ENCODE measurements around the gene SRSF8.

The SRSF8 gene

DNA sequence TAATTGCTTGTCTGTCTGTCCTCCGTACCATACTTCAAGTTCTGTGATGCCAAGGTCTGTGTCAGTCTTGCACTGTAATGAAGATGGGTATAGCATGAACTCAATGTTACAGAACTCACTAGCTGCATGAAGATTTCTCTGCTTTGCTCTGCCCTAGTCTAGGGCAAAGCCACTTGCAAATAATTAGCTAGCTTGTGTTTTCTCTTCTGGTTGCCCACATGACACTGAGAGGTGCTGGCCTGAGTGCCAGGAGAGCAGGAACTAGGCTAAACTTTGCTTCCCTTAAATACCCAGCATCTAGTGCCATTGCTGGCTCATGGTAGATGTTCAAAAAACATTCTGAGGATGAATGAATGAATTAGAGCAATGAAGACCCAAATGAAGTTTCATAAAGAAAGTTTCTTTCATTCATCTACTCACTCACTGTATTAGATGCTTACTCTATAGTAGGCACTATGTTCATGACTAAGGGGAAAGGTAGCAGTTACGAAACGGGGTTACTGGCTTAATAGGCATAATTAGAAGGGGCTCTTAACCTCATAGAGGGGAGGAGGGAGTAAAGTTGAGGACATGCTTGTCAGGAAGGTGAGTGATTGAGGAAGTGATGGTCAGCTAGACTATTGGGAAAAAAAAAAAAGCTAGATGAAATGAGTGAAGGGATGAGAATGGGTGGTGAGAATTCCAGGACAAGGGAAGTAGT, 18.5 kb downstream of the SRSF8 start:
- POLR2A ChIA-PET = interaction anchor here (0.5 to 2.2 kb wide), 4 partner anchors 16 to 705 kb away, joined by 3 to 8 read pairs (median 5); partner anchors contain the start of genes CEP57 and FAM76B
- DNase-seq (ENCODE audit: extremely low spot score) = no peak
- CTCF ChIA-PET = interaction anchor here (0.6 to 2.0 kb wide), 5 partner anchors 16 to 988 kb away, joined by 3 to 6 read pairs (median 3); partner anchors contain the start of gene SRSF8
- TF ChIP-seq CTBP1 (IDR thresholded peaks at IDR 0.05; ENCODE audit: borderline replicate concordance) (no peak), ELF4 (IDR thresholded peaks at IDR 0.05) (no peak)

DNA sequence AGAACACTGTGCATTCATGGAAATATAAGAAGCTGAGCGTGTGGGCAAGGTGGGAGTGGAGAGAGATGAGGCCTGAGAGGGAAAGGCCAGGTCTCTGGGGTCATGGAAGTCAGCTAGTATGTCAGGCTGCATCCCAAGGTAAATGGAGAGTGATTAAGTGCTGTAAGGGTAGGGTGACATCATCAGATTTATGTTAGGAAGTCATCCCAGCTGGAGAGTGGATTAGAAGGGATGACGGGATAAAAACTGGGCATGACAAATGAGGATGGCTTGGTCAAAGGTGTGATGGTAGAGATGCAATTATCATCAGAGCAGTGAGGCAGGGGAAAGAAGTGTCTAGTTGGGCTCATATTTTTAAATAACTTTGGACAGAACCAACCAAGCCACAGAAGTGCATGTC, 19.4 kb downstream of the SRSF8 start:
- POLR2A ChIA-PET = interaction anchor here (1.0 to 1.4 kb wide), 2 partner anchors 19 to 21 kb away, joined by 6 to 7 read pairs; partner anchors contain the start of gene SRSF8
- CTCF ChIA-PET = interaction anchor here (0.6 kb wide), 1 partner anchor 457 kb away, joined by 3 read pairs; no protein-coding TSS in a partner anchor
- DNase-seq (ENCODE audit: extremely low spot score) = no peak
- TF ChIP-seq FOXM1 (IDR thresholded peaks at IDR 0.05; ENCODE audit: borderline replicate concordance) (no peak), SUZ12 (IDR thresholded peaks at IDR 0.05) (no peak), ZNF384 (IDR thresholded peaks at IDR 0.05) (no peak), HDGF (IDR thresholded peaks at IDR 0.05; ENCODE audit: borderline replicate concordance) (no peak), ARNT (IDR thresholded peaks at IDR 0.05) (no peak), FOXK2 (IDR thresholded peaks at IDR 0.05) (no peak), LEF1 (IDR thresholded peaks at IDR 0.05; ENCODE audit: borderline replicate concordance) (no peak)
- TF ChIP-seq, protein P1, sequence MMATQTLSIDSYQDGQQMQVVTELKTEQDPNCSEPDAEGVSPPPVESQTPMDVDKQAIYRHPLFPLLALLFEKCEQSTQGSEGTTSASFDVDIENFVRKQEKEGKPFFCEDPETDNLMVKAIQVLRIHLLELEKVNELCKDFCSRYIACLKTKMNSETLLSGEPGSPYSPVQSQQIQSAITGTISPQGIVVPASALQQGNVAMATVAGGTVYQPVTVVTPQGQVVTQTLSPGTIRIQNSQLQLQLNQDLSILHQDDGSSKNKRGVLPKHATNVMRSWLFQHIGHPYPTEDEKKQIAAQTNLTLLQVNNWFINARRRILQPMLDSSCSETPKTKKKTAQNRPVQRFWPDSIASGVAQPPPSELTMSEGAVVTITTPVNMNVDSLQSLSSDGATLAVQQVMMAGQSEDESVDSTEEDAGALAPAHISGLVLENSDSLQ (IDR thresholded peaks at IDR 0.05) = peak; percentile 18; the same call in 1 of the 2 replicates

DNA sequence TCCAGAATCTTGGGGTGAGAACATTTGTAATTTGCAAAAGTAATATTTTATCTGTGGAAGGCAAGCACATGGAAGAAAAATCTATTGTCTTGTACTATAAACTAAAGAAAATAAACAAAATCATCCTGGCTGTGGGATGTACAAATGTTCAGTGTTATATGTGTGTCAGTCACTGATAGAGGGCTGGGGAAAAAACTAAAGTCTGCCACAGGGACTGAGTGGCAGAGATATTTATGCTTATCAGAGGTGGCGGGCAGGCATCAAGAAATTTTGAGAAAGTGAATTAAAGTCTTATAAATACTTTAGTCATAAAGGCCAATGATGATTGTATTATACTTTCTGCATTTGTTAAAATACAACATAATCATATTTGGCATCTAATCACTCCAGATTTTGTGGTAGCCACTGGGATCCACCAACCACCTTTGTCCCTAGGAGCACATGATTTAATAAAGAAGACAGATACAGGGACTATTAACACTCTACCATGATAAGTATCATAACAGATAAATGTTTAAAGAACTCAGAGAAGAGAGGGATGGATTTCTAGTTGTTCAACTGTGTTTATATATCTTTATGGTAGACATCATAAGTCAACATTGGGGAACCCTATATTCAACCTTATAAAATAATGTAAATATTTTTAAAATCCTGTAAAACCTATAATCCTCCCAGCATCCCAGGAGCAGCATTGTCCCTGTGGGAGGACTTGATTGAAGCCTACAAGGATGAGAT, 20.3 kb downstream of the SRSF8 start:
- ChIA-PET CTCF (no interaction called here), POLR2A (interaction anchor here (1.0 kb wide), 1 partner anchor 20 kb away, joined by 7 read pairs; the partner anchor contains the start of gene SRSF8)
- TF ChIP-seq LEF1 (IDR thresholded peaks at IDR 0.05; ENCODE audit: borderline replicate concordance) (no peak), NFRKB (IDR thresholded peaks at IDR 0.05) (no peak), BHLHE40 (IDR thresholded peaks at IDR 0.05; ENCODE audit: borderline replicate concordance) (no peak), ARNT (IDR thresholded peaks at IDR 0.05) (no peak), FOXA1 (IDR thresholded peaks at IDR 0.05) (no peak), FOXK2 (IDR thresholded peaks at IDR 0.05) (no peak), SUZ12 (IDR thresholded peaks at IDR 0.05) (no peak), ELF4 (IDR thresholded peaks at IDR 0.05) (no peak), TARDBP (IDR thresholded peaks at IDR 0.05) (no peak), CTBP1 (IDR thresholded peaks at IDR 0.05; ENCODE audit: borderline replicate concordance) (no peak), SP1 (IDR thresholded peaks at IDR 0.05) (no peak)
- TF ChIP-seq, protein P1 (IDR thresholded peaks at IDR 0.05) = no peak
- no peak for DNase-seq (ENCODE audit: extremely low spot score)

DNA sequence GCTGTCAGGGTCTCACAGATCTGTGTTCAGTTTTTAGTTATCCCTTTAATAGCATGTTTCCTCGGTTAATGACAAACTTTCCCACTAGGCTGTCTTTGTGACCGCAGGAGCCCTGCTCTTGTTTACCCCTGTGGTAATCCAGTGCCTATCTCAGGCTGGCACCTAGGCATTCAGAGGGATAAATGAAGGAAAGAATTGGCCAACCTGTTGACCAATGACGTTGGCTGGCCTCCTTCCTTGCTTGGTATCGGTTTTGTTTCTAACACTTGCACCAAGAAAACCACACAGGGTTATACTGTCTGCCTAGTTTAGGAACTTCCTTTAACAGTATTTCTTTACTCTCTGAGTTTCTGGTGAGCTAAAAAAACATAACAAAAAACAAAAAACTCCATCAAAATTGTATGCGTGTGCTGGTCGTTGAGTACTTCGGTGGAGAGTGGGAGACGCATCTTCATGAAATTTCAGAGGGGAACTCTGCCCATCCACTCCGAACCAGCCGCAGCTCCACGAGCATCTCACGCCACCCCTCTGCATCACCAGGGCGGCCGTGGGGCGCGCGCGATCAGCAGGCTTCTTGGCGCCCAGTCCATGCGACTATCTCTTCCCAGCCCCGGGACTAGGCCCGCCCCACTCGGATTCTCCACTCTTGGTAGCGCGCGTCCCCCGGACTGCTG, 22.4 kb downstream of the SRSF8 start:
- TF ChIP-seq ELF4 (IDR thresholded peaks at IDR 0.05) (no peak), L3MBTL2 (conservative IDR thresholded peaks at IDR 0.05) (no peak), SUZ12 (IDR thresholded peaks at IDR 0.05) (no peak), CTBP1 (IDR thresholded peaks at IDR 0.05; ENCODE audit: borderline replicate concordance) (no peak), FOXM1 (IDR thresholded peaks at IDR 0.05; ENCODE audit: borderline replicate concordance) (no peak), ZNF384 (IDR thresholded peaks at IDR 0.05) (no peak), LEF1 (IDR thresholded peaks at IDR 0.05; ENCODE audit: borderline replicate concordance) (no peak), FOXK2 (IDR thresholded peaks at IDR 0.05) (no peak), TARDBP (IDR thresholded peaks at IDR 0.05) (no peak), SP1 (IDR thresholded peaks at IDR 0.05) (no peak), ARNT (IDR thresholded peaks at IDR 0.05) (no peak), FOXA1 (IDR thresholded peaks at IDR 0.05) (no peak), NFRKB (IDR thresholded peaks at IDR 0.05) (no peak), BHLHE40 (IDR thresholded peaks at IDR 0.05; ENCODE audit: borderline replicate concordance) (no peak)
- TF ChIP-seq, protein P1 (IDR thresholded peaks at IDR 0.05) = no peak
- CTCF ChIA-PET = interaction anchor here (1.2 kb wide), 1 partner anchor 21 kb away, joined by 3 read pairs; no protein-coding TSS in a partner anchor
- no peak for DNase-seq (ENCODE audit: extremely low spot score)
- POLR2A ChIA-PET = interaction anchor here (1.0 to 3.7 kb wide), 5 partner anchors 10 to 142 kb away, joined by 3 to 36 read pairs (median 9); partner anchors contain the start of genes SESN3 and SRSF8

DNA sequence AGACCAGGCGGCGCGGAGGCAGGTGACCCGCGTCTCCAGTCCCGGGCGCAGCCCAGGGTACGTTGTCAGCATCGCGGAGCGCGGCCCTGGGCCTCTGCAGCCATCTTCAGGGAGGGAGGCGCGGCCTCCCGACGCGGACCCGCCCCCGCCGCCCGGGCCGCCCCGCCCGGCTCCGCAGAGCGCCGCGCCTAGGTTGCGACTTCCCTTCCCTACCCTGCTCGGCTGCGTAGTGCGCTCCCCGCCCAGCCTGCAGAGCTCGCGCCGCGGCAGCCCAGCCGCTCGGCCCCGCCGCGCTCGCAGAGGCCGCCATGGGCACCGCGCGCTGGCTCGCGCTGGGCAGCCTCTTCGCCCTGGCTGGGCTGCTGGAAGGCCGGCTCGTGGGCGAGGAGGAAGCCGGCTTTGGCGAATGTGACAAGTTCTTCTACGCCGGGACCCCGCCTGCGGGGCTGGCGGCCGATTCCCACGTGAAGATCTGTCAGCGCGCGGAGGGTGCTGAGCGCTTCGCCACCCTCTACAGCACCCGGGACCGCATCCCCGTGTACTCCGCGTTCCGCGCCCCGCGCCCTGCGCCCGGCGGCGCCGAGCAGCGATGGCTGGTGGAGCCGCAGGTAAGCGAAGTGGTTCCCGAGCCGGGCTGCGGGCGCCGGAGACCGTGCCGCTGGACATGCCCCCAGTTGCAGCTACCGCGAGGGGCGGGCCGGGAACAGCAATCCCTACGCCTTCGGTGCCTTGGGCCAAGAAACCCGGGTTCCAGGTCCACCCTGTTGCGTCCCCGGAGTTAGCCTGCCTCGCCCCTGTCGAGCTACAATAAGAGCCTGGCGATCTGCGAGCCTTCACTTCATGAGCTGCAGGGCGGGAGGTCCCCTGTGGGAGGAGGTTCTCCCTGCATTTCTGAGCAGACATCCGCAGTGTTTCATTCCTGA, 23.2 kb downstream of the SRSF8 start, which contains the start of gene ENDOD1:
TSS of gene ENDOD1 (plus strand) at position 227 of the 923 bp plus-strand sequence. CDS start at position 309, 82 bp downstream.
- peak; percentile 86 for DNase-seq (ENCODE audit: extremely low spot score)
- ChIA-PET POLR2A (interaction anchor here (0.6 to 3.7 kb wide), 8 partner anchors 9 to 142 kb away, joined by 3 to 36 read pairs (median 6); partner anchors contain the start of genes SESN3 and SRSF8), CTCF (interaction anchor here (0.7 to 3.7 kb wide), 5 partner anchors 17 to 58 kb away, joined by 3 to 27 read pairs (median 3); no protein-coding TSS in a partner anchor)

More for the DNA sequence above, 23.2 kb downstream of the SRSF8 start, which contains the start of gene ENDOD1:
- TF ChIP-seq L3MBTL2 (conservative IDR thresholded peaks at IDR 0.05) = 0 out of 2 replicates have a peak, but pooled peaks have one; percentile 36
- no peak for TF ChIP-seq ELF4 (IDR thresholded peaks at IDR 0.05)

Measured in HEK293T (cell line).